Smooth muscle cell (in vitro differentiated cells): ENCODE data around the gene COBL. TPM values are rescaled to one million over a fixed set of nuclear protein-coding genes. Genes with fewer than 3 reads are reported as not detected.

Experiments
- DNase-seq: peaks from one replicate; lab custom pipeline; 2025; ENCODE audit not compliant: unreplicated experiment; lab: John Stamatoyannopoulos, UW
- H2AFZ ChIP-seq: fragments of 200-600 bp; sonication (generic); 2 replicates; pipeline ENCODE4 v1.6.0; 2016; ENCODE audit warnings: antibody characterized with exemption, low read depth, mild to moderate bottlenecking
- H3F3A ChIP-seq: fragments of 200-600 bp; sonication (generic); 2 replicates; pipeline ENCODE4 v1.6.0; 2017; ENCODE audit warnings: antibody characterized with exemption, low read depth
- H3K27ac ChIP-seq: fragments of 200-600 bp; sonication (generic); 2 replicates; pipeline ENCODE4 v1.5.1; 2016; ENCODE audit warnings: low read depth, mild to moderate bottlenecking
- H3K27me3 ChIP-seq: fragments of 200-600 bp; sonication (generic); 2 replicates; pipeline ENCODE4 v1.6.1; 2016; ENCODE audit warnings: low read depth, mild to moderate bottlenecking
- H3K36me3 ChIP-seq: fragments of 200-600 bp; sonication (generic); 2 replicates; pipeline ENCODE4 v1.5.1; 2016; ENCODE audit warnings: low read depth
- H3K4me1 ChIP-seq: fragments of 200-600 bp; sonication (generic); 2 replicates; pipeline ENCODE4 v1.5.1; 2016; ENCODE audit warnings: low read depth
- H3K4me2 ChIP-seq: fragments of 200-600 bp; sonication (generic); 2 replicates; pipeline ENCODE4 v1.6.0; 2016; ENCODE audit warnings: mild to moderate bottlenecking
- H3K4me3 ChIP-seq: fragments of 200-600 bp; sonication (generic); 2 replicates; pipeline ENCODE4 v1.5.1; 2016; ENCODE audit warnings: mild to moderate bottlenecking
- H3K79me2 ChIP-seq: fragments of 200-600 bp; sonication (generic); 2 replicates; pipeline ENCODE4 v1.6.0; 2016; ENCODE audit warnings: low read depth, mild to moderate bottlenecking
- H3K9ac ChIP-seq: fragments of 200-600 bp; sonication (generic); 2 replicates; pipeline ENCODE4 v1.6.0; 2016; ENCODE audit warnings: low read depth
- H3K9me3 ChIP-seq: fragments of 200-600 bp; sonication (generic); replicated peaks from 2 replicates; pipeline ENCODE4 v1.5.1; 2016; ENCODE audit warnings: low read depth
- H4K20me1 ChIP-seq: fragments of 200-600 bp; sonication (generic); 2 replicates; pipeline ENCODE4 v1.6.0; 2016; ENCODE audit warnings: low read depth
- CTCF ChIP-seq: fragments of 200-600 bp; sonication (generic); IDR thresholded peaks from 2 replicates; pipeline ENCODE4 v1.5.1; 2017; ENCODE audit warnings: borderline replicate concordance, mild to moderate bottlenecking, antibody characterized with exemption; ENCODE audit not compliant: insufficient read depth, poor library complexity, severe bottlenecking
- WGBS: methylation state at CpG from one replicate; pipeline ENCODE4 v1.1.7; 2016; ENCODE audit warnings: low lambda C conversion rate; 5-methylcytosine and 5-hydroxymethylcytosine counted together
- polyA plus RNA-seq: library from polyadenylated mRNA; unstranded; fragments of >200 nt; fragmentation: Nextera tagmentation; extraction: Ambion mirVana; gene quantifications from 2 replicates; pipeline ENCODE4 v1.2.1, GENCODE V29; 2016
- total RNA-seq: library from RNA; depleted of rRNA; stranded (reverse); fragments of >200 nt; gene quantifications from 2 replicates; pipeline ENCODE4 v1.2.3, GENCODE V29; 2014

Gene COBL
- total and polyA plus RNA-seq, 2 experiments from 2014 or later: 0.47 to 2.8 TPM

GRCh38 chr7:51329696-51330263 lies 13.2 kb upstream of the COBL start:
- Histone ChIP-seq H3K79me2 (no peaks in the 10 kb centered on the region), H3K4me1 (peaks cover 14% of the 10 kb centered on the region), H3K4me3 (no peak overlapping the region), H3K9ac (no peak overlapping the region), H2AFZ (no peak overlapping the region), H3K36me3 (no peaks in the 10 kb centered on the region), H3F3A (no peaks in the 10 kb centered on the region), H3K27me3 (no peaks in the 10 kb centered on the region), H3K9me3 (no peaks in the 10 kb centered on the region), H3K4me2 (no peak overlapping the region), H3K27ac (no peak overlapping the region), H4K20me1 (no peaks in the 10 kb centered on the region)
- no peak for DNase-seq
- WGBS: 92% methylated on average over 4 of the region's 4 CpGs
- TF ChIP-seq CTCF: no peak

- no peak overlapping the region for H3K4me3 ChIP-seq
- no peaks in the 10 kb centered on the region for H4K20me1 ChIP-seq
- no peak overlapping the region for H2AFZ ChIP-seq
- peaks cover 22% of the 10 kb centered on the region for H3K4me1 ChIP-seq
- H3K4me2 ChIP-seq: no peak overlapping the region
- no peak for DNase-seq
- H3K36me3 ChIP-seq: no peaks in the 10 kb centered on the region
- H3K9me3 ChIP-seq: no peaks in the 10 kb centered on the region
- H3K9ac ChIP-seq: no peak overlapping the region
- H3F3A ChIP-seq: no peaks in the 10 kb centered on the region
- 75% methylated on average over 1 of the region's 1 CpG for WGBS
- no peak overlapping the region for H3K27ac ChIP-seq
- no peaks in the 10 kb centered on the region for H3K27me3 ChIP-seq
- no peaks in the 10 kb centered on the region for H3K79me2 ChIP-seq
- no peak for TF ChIP-seq CTCF
Observed at GRCh38 chr7:51328351-51328801, 11.8 kb upstream of the COBL start.

- H3K4me1 ChIP-seq: peaks cover 22% of the 10 kb centered on the region
- DNase-seq: no peak
- H3K36me3 ChIP-seq: no peaks in the 10 kb centered on the region
- H3K4me3 ChIP-seq: no peak overlapping the region
- H4K20me1 ChIP-seq: no peaks in the 10 kb centered on the region
- no peak overlapping the region for H2AFZ ChIP-seq
- TF ChIP-seq CTCF: no peak
- 46% methylated on average over 6 of the region's 6 CpGs for WGBS
- no peak overlapping the region for H3K9ac ChIP-seq
- no peaks in the 10 kb centered on the region for H3F3A ChIP-seq
- no peak overlapping the region for H3K27ac ChIP-seq
- no peaks in the 10 kb centered on the region for H3K27me3 ChIP-seq
- H3K9me3 ChIP-seq: no peaks in the 10 kb centered on the region
- H3K79me2 ChIP-seq: no peaks in the 10 kb centered on the region
- H3K4me2 ChIP-seq: no peak overlapping the region
Observed at GRCh38 chr7:51327287-51327717, 10.7 kb upstream of the COBL start.

GRCh38 chr7:51326656-51327286 lies 10.2 kb upstream of the COBL start:
- Histone ChIP-seq H3K9ac (no peak overlapping the region), H3F3A (no peaks in the 10 kb centered on the region), H3K4me1 (peaks cover 22% of the 10 kb centered on the region), H3K4me3 (no peak overlapping the region), H3K36me3 (no peaks in the 10 kb centered on the region), H3K27me3 (no peaks in the 10 kb centered on the region), H4K20me1 (no peaks in the 10 kb centered on the region), H3K4me2 (no peak overlapping the region), H3K9me3 (no peaks in the 10 kb centered on the region), H3K27ac (no peak overlapping the region), H3K79me2 (no peaks in the 10 kb centered on the region), H2AFZ (no peak overlapping the region)
- TF ChIP-seq CTCF: no peak
- 62% methylated on average over 14 of the region's 14 CpGs for WGBS
- no peak for DNase-seq
